Nucleus accumbens (tissue), 56 donors: ENCODE measurements around the gene UROC1.
A peak's percentile ranks its signal among the peaks of the same experiment; 100 is the strongest.

Experiments used
- DNase-seq, 56 donors: peaks; one replicate each; lab custom pipeline; 2025; lab: John Stamatoyannopoulos, UW

Gene UROC1

GRCh38 chr3:126517291-126517951 lies at the start of gene UROC1:
Gene UROC1 (minus strand): TSS chr3:126517773. CDS start chr3:126517719, 54 bp downstream.
- DNase-seq: no peak

- DNase-seq: no peak
Measured at GRCh38 chr3:126562737-126563276, 45.2 kb upstream of the UROC1 start.

DNA sequence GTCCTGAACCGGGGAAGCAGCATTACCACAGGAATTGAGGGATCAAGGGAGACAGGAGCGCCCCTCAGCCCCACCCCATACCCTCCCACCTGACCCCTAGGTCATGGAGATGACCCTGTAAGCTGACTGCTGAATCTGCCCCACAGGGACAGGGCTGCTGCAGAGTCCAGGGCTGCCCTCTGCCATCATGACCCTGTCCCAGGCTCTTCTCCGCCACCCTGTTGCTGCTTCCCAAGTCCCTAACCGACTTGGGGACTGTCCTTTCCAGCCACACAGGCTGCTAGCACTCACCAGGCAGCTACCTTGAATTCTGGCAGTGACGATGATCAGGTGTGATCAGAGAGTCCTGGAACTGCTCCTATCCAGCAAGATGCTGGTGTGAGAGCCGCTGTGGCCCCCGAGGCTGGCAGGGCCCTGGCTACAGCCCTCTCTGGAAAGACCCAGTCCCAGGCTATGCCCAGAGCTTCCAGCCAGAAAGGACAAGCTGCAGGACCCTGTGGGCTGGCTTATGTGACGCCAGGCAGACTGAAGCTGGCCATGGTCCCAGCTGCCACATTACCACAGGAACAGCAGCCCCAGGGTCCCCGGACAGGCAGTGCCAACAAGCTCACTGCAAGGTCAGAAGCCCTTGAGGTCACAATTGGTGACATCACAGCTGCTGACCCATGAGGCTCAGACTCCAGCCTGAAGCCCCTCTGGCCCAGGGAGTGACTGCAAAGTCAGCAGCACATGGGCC lies 40.9 kb upstream of the UROC1 start, which contains the start of gene C3orf22:
Gene C3orf22, minus strand, starts transcription at position 597 of the 736 bp plus-strand sequence. CDS start 5,542 bp downstream, outside the sequence.
- no peak for DNase-seq

- no peak for DNase-seq
Measured at GRCh38 chr3:126557761-126558160, 40.2 kb upstream of the UROC1 start.

GRCh38 chr3:126557415-126557745 lies 39.8 kb upstream of the UROC1 start:
- DNase-seq: no peak

- DNase-seq: no peak
Measured at GRCh38 chr3:126556637-126557414, 39.3 kb upstream of the UROC1 start.

- DNase-seq: no peak
Measured at GRCh38 chr3:126555795-126556636, 38.4 kb upstream of the UROC1 start.

GRCh38 chr3:126554560-126555525 lies 37.3 kb upstream of the UROC1 start:
- no peak for DNase-seq

GRCh38 chr3:126553284-126554084 lies 35.9 kb upstream of the UROC1 start:
- DNase-seq: no peak

DNA sequence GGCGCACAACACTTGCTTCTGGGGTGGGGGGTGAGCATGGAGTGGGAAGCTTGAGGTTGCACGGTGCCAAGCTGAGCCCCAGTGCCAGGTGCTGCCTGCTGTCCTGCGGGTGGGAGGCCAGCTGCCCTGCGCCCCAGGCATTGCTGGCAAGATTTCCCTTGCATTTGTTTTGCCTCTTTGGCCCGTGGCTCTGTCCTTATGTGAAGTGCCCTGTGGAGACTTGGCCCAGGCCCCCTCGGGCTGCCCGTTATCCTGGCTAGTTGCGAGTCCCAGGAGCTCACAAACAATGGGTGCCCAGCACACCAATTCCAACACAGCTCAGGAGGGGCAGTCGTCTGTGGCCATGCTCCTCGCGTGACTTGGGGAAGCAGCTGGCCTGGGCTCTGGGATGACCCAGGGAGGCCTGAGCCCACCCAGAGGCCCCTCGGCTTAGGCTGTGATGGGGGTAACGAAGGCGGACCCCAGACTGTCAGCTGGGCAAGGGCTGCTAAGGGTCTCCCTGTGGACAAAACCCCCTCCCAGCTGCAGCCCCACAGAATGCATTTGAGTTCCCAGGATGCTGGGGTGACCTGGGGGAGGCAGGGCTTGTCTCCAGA lies 35.2 kb upstream of the UROC1 start:
- DNase-seq: no peak

GRCh38 chr3:126551839-126552687 lies 34.5 kb upstream of the UROC1 start:
- DNase-seq: no peak

DNA sequence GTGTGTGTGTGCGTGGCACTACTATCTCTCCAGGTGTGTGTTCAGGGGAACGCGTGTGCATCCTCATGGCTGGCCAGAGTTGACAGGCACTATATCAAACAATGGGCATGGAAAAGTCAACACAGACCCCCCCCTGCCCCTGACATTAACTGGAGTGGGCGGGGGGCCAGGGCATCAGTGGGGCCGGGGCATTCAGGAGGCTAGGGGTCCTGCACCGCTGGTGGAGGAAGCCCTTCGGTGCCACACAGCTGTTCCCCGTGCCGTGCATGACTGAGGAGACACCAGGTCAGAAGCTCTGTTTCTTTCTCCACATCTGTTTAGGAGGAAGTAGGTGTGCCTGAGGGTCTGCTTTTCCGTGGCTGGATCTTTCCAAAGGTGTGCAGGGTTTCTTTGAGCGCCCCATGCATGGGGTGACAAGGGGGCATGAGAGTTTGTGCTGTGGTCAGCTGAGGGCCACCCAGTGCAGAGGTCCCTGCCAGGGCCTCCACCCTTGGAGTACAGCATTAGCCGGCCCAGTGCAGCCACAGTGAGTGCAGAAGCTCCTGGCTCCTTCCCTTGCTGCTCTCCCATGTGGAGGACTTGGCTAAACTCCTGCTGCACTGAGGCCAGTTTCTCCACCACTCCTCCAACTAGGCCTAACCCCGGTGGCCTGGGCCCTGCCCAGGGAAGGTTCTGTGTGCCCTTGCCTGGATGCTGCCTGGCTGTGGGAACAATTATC lies 33.7 kb upstream of the UROC1 start:
- peak in 5 of 56 donors; percentile 14 to 34 (median 17) for DNase-seq

- no peak for DNase-seq
Measured at GRCh38 chr3:126550488-126551051, 33.0 kb upstream of the UROC1 start.

DNA sequence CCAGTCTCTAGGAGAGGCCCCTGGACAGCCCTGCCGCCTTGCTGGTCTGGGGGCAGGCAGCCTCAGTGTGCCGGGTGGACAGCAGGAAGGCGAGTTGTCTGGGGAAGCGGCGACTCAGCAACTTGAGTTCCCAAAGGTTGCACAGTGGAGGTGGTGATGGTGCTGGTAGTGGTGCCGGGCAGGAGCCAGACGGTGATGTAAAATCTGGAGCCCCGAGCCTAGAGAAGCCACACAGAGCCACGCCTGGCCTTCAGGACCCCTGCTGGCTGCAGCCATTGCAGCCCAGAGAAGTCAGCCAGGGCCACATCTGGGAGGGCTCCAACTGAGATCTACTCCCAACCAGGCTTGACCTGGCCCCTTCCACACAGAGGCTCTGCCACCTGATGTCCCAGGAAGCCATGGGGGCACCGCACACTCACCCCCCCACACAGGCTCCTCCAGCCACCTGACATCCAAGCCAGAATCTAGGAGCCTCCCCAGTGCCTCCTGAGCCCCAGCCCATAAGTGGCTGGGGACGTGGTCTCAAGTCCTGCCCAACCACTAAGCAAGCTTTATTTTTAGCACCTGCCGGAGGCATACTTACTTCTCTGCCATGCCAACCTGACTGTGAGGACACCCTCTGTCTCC lies 32.4 kb upstream of the UROC1 start:
- no peak for DNase-seq
